Measurements from ENCODE around the gene PSMD12.
"Not testable (repeated sequence)": the region's sequence is repeated elsewhere in the genome, so short reads cannot be mapped to it uniquely, and the experiment has no call there.

The PSMD12 gene

GRCh38 chr17:67366193-67367157 is at the start of gene PSMD12:
Gene PSMD12 (minus strand): TSS chr17:67366577. CDS start chr17:67366519, 58 bp downstream.
- Histone ChIP-seq H3K9me3 (ENCODE audit: control insufficient read depth, insufficient read depth, low read length) (no peaks in the 10 kb centered on the region), H3K36me3 (ENCODE audit: insufficient read depth, low read length) (0 out of 2 replicates have a peak, but pooled peaks cover under 1% of the 10 kb centered on the region), H3K9ac (ENCODE audit: low read depth, low read length) (peak within 1 kb of the TSS; percentile 97), H3K4me1 (ENCODE audit: insufficient read depth, low read length) (peaks cover 10% of the 10 kb centered on the region; the same call in 1 of the 2 replicates)

- H3K4me1 ChIP-seq (ENCODE audit: insufficient read depth, low read length): 0 out of 2 replicates have a peak, but pooled peaks cover 3% of the 10 kb centered on the region
- H3K9ac ChIP-seq (ENCODE audit: low read depth, low read length): no peak overlapping the region
- peaks cover 5% of the 10 kb centered on the region; the same call in 1 of the 2 replicates for H3K9me3 ChIP-seq (ENCODE audit: control insufficient read depth, insufficient read depth, low read length)
- no peaks in the 10 kb centered on the region for H3K36me3 ChIP-seq (ENCODE audit: insufficient read depth, low read length)
These were observed 48.9 kb upstream of the PSMD12 start for GRCh38 chr17:67415291-67415690.

GRCh38 chr17:67414559-67414958 is 48.2 kb upstream of the PSMD12 start:
- H3K36me3 ChIP-seq (ENCODE audit: insufficient read depth, low read length): no peaks in the 10 kb centered on the region
- 0 out of 2 replicates have a peak, but pooled peaks cover 3% of the 10 kb centered on the region for H3K4me1 ChIP-seq (ENCODE audit: insufficient read depth, low read length)
- peaks cover 5% of the 10 kb centered on the region; the same call in 1 of the 2 replicates for H3K9me3 ChIP-seq (ENCODE audit: control insufficient read depth, insufficient read depth, low read length)
- no peak overlapping the region for H3K9ac ChIP-seq (ENCODE audit: low read depth, low read length)

DNA sequence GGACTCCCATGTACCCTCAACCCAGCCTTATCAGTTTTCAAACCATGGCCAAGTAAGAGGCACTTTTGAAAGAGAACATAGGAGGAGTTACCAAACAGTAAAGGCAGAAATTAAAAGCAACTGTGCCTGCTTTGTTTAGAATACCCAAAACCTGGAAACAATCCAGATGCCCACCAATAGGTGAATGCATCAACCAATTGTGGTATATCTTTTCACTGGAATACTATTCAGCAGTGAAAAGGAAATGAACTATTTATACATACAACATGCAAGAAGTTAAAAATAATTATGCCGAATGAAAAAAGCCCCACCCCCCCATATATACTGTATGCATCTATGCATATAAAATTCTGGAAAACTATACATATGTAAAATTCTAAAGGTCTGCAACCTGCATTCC is 47.8 kb upstream of the PSMD12 start:
- Histone ChIP-seq H3K36me3 (ENCODE audit: insufficient read depth, low read length) (no peaks in the 10 kb centered on the region), H3K9me3 (ENCODE audit: control insufficient read depth, insufficient read depth, low read length) (peaks cover 5% of the 10 kb centered on the region; the same call in 1 of the 2 replicates)

DNA sequence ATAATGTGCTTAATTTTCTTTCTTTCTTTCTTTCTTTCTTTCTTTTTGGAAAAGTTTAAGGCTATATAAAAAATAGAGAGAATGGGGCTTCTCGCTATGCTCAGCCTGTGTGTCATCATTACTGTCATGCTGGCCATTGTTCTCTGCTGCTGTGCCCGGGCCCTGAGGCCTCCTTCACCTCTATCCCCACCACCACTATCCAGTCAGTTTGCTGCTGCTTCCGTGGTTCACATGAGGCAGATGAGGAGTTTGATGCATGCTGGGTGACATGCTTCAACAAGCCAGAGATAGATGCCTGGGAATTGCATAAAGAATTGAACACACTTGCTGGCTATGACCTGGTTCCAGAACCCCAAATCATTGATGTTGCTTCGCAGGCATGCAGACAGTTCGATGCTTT is 47.0 kb upstream of the PSMD12 start:
- peaks cover 5% of the 10 kb centered on the region; the same call in 1 of the 2 replicates for H3K9me3 ChIP-seq (ENCODE audit: control insufficient read depth, insufficient read depth, low read length)
- no peak overlapping the region for H3K9ac ChIP-seq (ENCODE audit: low read depth, low read length)
- no peaks in the 10 kb centered on the region for H3K36me3 ChIP-seq (ENCODE audit: insufficient read depth, low read length)
- H3K4me1 ChIP-seq (ENCODE audit: insufficient read depth, low read length): 0 out of 2 replicates have a peak, but pooled peaks cover 3% of the 10 kb centered on the region

More for the DNA sequence above, 47.8 kb upstream of the PSMD12 start:
- no peak overlapping the region for H3K9ac ChIP-seq (ENCODE audit: low read depth, low read length)
- H3K4me1 ChIP-seq (ENCODE audit: insufficient read depth, low read length): 0 out of 2 replicates have a peak, but pooled peaks cover 3% of the 10 kb centered on the region

DNA sequence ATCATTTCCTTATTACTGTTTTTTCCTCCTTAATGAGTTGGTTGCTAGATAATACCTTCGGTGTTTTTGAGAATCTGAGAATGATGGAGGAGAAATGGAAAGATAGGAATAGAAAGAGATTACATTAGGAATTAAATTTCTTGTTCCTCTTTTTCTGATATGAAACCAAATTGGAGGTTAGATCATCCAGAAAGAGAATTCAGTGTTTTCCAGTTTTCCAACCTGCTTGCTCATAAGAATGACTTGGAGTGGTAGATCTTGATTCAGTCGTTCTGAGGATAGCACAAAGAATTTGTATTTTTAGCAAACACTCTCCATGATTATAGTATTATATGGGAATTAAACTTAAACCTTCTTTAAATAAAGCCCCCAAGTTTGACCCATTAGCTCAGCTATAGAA is 46.6 kb upstream of the PSMD12 start:
- H3K4me1 ChIP-seq (ENCODE audit: insufficient read depth, low read length): no peaks in the 10 kb centered on the region
- H3K9me3 ChIP-seq (ENCODE audit: control insufficient read depth, insufficient read depth, low read length): peaks cover 5% of the 10 kb centered on the region; the same call in 1 of the 2 replicates
- H3K36me3 ChIP-seq (ENCODE audit: insufficient read depth, low read length): no peaks in the 10 kb centered on the region
- H3K9ac ChIP-seq (ENCODE audit: low read depth, low read length): no peak overlapping the region

- no peaks in the 10 kb centered on the region for H3K36me3 ChIP-seq (ENCODE audit: insufficient read depth, low read length)
- H3K9ac ChIP-seq (ENCODE audit: low read depth, low read length): no peak overlapping the region
- H3K4me1 ChIP-seq (ENCODE audit: insufficient read depth, low read length): no peaks in the 10 kb centered on the region
- peaks cover 5% of the 10 kb centered on the region; the same call in 1 of the 2 replicates for H3K9me3 ChIP-seq (ENCODE audit: control insufficient read depth, insufficient read depth, low read length)
These were observed 45.7 kb upstream of the PSMD12 start for GRCh38 chr17:67412032-67412431.

GRCh38 chr17:67411397-67411796 is 45.0 kb upstream of the PSMD12 start:
- Histone ChIP-seq H3K9me3 (ENCODE audit: control insufficient read depth, insufficient read depth, low read length) (peaks cover 5% of the 10 kb centered on the region; the same call in 1 of the 2 replicates), H3K9ac (ENCODE audit: low read depth, low read length) (no peak overlapping the region), H3K4me1 (ENCODE audit: insufficient read depth, low read length) (no peaks in the 10 kb centered on the region), H3K36me3 (ENCODE audit: insufficient read depth, low read length) (no peaks in the 10 kb centered on the region)

GRCh38 chr17:67408455-67408830 is 42.1 kb upstream of the PSMD12 start:
- H3K9ac ChIP-seq (ENCODE audit: low read depth, low read length); H3K9me3 ChIP-seq (ENCODE audit: control insufficient read depth, insufficient read depth, low read length); H3K36me3 ChIP-seq (ENCODE audit: insufficient read depth, low read length); H3K4me1 ChIP-seq (ENCODE audit: insufficient read depth, low read length): not testable (repeated sequence)

DNA sequence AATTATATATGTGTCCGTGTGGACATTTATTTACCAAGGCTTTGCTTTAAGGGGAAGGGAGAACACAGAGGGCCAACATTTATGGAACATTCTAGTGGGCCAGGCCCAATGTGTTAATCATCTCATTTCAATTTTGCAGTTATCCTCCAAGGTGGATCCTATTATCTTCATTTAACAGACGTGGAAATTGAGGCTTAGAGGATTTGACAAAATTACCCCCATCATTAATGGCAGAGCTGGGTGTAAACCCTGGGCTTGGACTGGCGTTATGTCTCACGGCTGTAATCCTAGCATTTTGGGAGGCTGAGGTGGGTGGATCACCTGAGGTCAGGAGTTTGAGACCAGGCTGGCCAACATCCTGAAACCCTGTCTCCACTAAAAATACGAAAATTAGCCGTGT is 37.1 kb upstream of the PSMD12 start:
- no peaks in the 10 kb centered on the region for H3K9me3 ChIP-seq (ENCODE audit: control insufficient read depth, insufficient read depth, low read length)
- peaks cover 17% of the 10 kb centered on the region for H3K4me1 ChIP-seq (ENCODE audit: insufficient read depth, low read length)
- H3K9ac ChIP-seq (ENCODE audit: low read depth, low read length): no peak overlapping the region
- H3K36me3 ChIP-seq (ENCODE audit: insufficient read depth, low read length): no peaks in the 10 kb centered on the region; the same call in 1 of the 2 replicates

- Histone ChIP-seq H3K9me3 (ENCODE audit: control insufficient read depth, insufficient read depth, low read length) (no peaks in the 10 kb centered on the region), H3K4me1 (ENCODE audit: insufficient read depth, low read length) (peaks cover 17% of the 10 kb centered on the region), H3K9ac (ENCODE audit: low read depth, low read length) (no peak overlapping the region), H3K36me3 (ENCODE audit: insufficient read depth, low read length) (no peaks in the 10 kb centered on the region; the same call in 1 of the 2 replicates)
These were observed 36.7 kb upstream of the PSMD12 start for GRCh38 chr17:67403065-67403464.

DNA sequence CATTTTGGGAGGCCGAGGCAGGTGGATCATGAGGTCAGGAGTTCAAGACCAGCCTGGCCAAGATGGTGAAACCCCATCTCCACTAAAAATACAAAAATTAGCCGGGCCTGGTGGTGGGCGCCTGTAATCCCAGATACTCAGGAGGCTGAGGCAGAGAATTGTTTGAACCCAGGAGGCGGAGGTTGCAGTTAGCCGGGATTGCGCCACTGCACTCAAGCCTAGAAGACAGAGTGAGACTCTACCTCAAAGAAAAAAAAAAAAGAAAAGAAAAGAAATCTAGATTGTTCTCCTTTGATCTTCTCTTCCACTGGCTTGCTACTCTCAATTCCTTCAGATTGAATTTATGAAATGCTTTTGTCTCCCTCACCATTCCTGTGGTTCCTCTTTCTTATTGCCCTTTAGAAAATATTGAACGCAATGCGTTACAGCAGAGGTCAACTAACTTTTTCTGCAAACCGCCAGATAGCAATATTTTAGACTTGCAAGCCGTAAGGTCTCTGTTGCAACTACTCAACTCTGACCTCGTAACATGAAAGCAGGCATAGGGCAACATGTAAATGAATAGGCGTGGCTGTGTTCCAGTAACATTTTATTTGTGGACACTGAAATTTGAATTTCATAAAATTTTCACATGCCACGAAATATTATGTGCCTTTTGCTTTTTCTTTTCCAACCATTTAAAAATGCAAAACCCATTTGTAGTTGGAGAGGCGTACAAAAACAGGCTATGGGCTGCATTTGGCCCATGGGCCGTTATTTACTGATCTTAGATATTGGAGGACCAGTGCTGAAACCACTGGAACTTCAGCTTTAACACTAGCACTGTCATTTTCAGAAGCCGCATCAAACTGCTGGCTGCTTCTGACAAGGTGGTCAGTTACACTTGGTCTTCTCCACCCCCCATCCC is 35.5 kb upstream of the PSMD12 start:
- Histone ChIP-seq H3K36me3 (ENCODE audit: insufficient read depth, low read length) (no peaks in the 10 kb centered on the region; the same call in 1 of the 2 replicates), H3K9ac (ENCODE audit: low read depth, low read length) (no peak overlapping the region), H3K4me1 (ENCODE audit: insufficient read depth, low read length) (peaks cover 17% of the 10 kb centered on the region), H3K9me3 (ENCODE audit: control insufficient read depth, insufficient read depth, low read length) (no peaks in the 10 kb centered on the region)

DNA sequence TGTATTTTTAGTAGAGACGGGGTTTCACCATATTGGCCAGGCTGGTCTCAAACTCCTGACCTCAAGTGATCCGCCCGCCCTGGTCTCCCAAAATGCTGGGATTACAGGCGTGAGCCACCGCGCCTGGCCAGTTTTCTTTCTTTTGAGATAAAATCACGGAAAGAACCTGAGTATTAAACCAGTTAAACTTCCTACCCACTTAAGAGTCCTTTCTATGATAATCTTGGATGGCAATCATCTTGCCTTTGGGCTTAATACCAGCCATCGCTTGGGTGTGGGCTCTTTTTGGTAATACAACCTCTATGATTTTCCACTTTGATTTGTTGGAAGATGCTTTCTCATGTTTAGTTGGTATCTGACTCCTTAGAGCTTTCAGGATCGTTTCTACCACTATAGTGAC is 34.7 kb upstream of the PSMD12 start:
- Histone ChIP-seq H3K9ac (ENCODE audit: low read depth, low read length) (no peak overlapping the region), H3K36me3 (ENCODE audit: insufficient read depth, low read length) (no peaks in the 10 kb centered on the region; the same call in 1 of the 2 replicates), H3K4me1 (ENCODE audit: insufficient read depth, low read length) (peaks cover 17% of the 10 kb centered on the region), H3K9me3 (ENCODE audit: control insufficient read depth, insufficient read depth, low read length) (no peaks in the 10 kb centered on the region)

- H3K4me1 ChIP-seq (ENCODE audit: insufficient read depth, low read length): peaks cover 17% of the 10 kb centered on the region
- H3K36me3 ChIP-seq (ENCODE audit: insufficient read depth, low read length): no peaks in the 10 kb centered on the region; the same call in 1 of the 2 replicates
- H3K9ac ChIP-seq (ENCODE audit: low read depth, low read length): no peak overlapping the region
- H3K9me3 ChIP-seq (ENCODE audit: control insufficient read depth, insufficient read depth, low read length): no peaks in the 10 kb centered on the region
These were observed 33.8 kb upstream of the PSMD12 start for GRCh38 chr17:67400193-67400592.
